H9 (cell line): ENCODE data around the gene CD2. TPM values are rescaled to one million over a fixed set of nuclear protein-coding genes. Genes with fewer than 3 reads are reported as not detected.

Experiments used
- DNase-seq: peaks from one replicate; pipeline ENCODE4 v3.0.0-alpha.2; 2017
- H2AFZ ChIP-seq: one replicate; pipeline ENCODE4 v1.6.1; 2013; ENCODE audit warnings: mild to moderate bottlenecking, low read length, control low read depth, moderate library complexity
- H2AK5ac ChIP-seq: 2 replicates; pipeline ENCODE4 v1.6.1; 2013; ENCODE audit warnings: low read length, control low read depth, mixed read lengths; ENCODE audit not compliant: insufficient read length
- H2BK120ac ChIP-seq: one replicate; pipeline ENCODE4 v1.6.1; 2013; ENCODE audit warnings: low read depth, mild to moderate bottlenecking, low read length, control low read depth, inconsistent platforms; ENCODE audit not compliant: poor library complexity, severe bottlenecking
- H2BK12ac ChIP-seq: 2 replicates; pipeline ENCODE4 v1.6.1; 2013; ENCODE audit warnings: low read length, control low read depth, mixed read lengths, low read depth; ENCODE audit not compliant: insufficient read length
- H2BK15ac ChIP-seq: 2 replicates; pipeline ENCODE4 v1.6.1; 2013; ENCODE audit warnings: low read depth, low read length, control low read depth
- H2BK20ac ChIP-seq: one replicate; pipeline ENCODE4 v1.6.1; 2013; ENCODE audit warnings: low read depth, mild to moderate bottlenecking, low read length, control low read depth, inconsistent platforms; ENCODE audit not compliant: poor library complexity, severe bottlenecking
- H2BK5ac ChIP-seq: 2 replicates; pipeline ENCODE4 v1.6.1; 2013; ENCODE audit warnings: low read length, control low read depth, mixed read lengths; ENCODE audit not compliant: insufficient read length
- H3K14ac ChIP-seq: 2 replicates; pipeline ENCODE4 v1.6.1; 2013; ENCODE audit warnings: low read length, control low read depth; ENCODE audit not compliant: insufficient read depth
- H3K18ac ChIP-seq: 2 replicates; pipeline ENCODE4 v1.6.1; 2013; ENCODE audit warnings: low read depth, mild to moderate bottlenecking, mixed read lengths, low read length, control low read depth; ENCODE audit not compliant: insufficient read length
- H3K23ac ChIP-seq: 2 replicates; pipeline ENCODE4 v1.6.1; 2013; ENCODE audit warnings: low read length, control low read depth, mixed read lengths, low read depth; ENCODE audit not compliant: insufficient read length
- H3K23me2 ChIP-seq: 2 replicates; pipeline ENCODE4 v1.6.1; 2013; ENCODE audit warnings: low read depth, mild to moderate bottlenecking, mixed read lengths, low read length, control low read depth; ENCODE audit not compliant: insufficient read length, poor library complexity, severe bottlenecking
- H3K27ac ChIP-seq: 2 replicates; pipeline ENCODE4 v1.5.1; 2013; ENCODE audit warnings: low read length, control low read depth, mixed read lengths, low read depth; ENCODE audit not compliant: insufficient read length
- H3K27me3 ChIP-seq: 2 replicates; pipeline ENCODE4 v1.6.1; 2013; ENCODE audit warnings: low read length, control low read depth, inconsistent platforms; ENCODE audit not compliant: insufficient read depth
- H3K4ac ChIP-seq: 2 replicates; pipeline ENCODE4 v1.6.1; 2013; ENCODE audit warnings: low read depth, mild to moderate bottlenecking, control low read depth, inconsistent platforms, low read length, moderate library complexity
- H3K4me1 ChIP-seq: 2 replicates; pipeline ENCODE4 v1.6.1; 2013; ENCODE audit warnings: low read length, control low read depth, inconsistent platforms; ENCODE audit not compliant: insufficient read depth
- H3K4me2 ChIP-seq: 2 replicates; pipeline ENCODE4 v1.6.1; 2013; ENCODE audit warnings: low read length, control low read depth, mixed read lengths; ENCODE audit not compliant: insufficient read length, insufficient read depth
- H3K56ac ChIP-seq: 2 replicates; pipeline ENCODE4 v1.6.1; 2013; ENCODE audit warnings: low read depth, mild to moderate bottlenecking, mixed read lengths, low read length, control low read depth; ENCODE audit not compliant: insufficient read length
- H3K79me1 ChIP-seq: 2 replicates; pipeline ENCODE4 v1.6.1; 2013; ENCODE audit warnings: low read depth, mild to moderate bottlenecking, moderate library complexity, low read length, control low read depth, inconsistent platforms; ENCODE audit not compliant: insufficient read depth, poor library complexity, severe bottlenecking
- H3K79me2 ChIP-seq: 2 replicates; pipeline ENCODE4 v1.6.1; 2013; ENCODE audit warnings: low read length, control low read depth, inconsistent platforms; ENCODE audit not compliant: insufficient read depth
- H3K9ac ChIP-seq: 2 replicates; pipeline ENCODE4 v1.6.1; 2013; ENCODE audit warnings: low read length, control low read depth, mixed read lengths; ENCODE audit not compliant: insufficient read length; ENCODE audit errors: extremely low read depth
- H3K9me3 ChIP-seq: one replicate; pipeline ENCODE4 v1.6.1; 2013; ENCODE audit warnings: low read depth, low read length, inconsistent platforms; ENCODE audit not compliant: control insufficient read depth
- H3T11ph ChIP-seq: one replicate; pipeline ENCODE4 v1.6.1; 2013; ENCODE audit warnings: mild to moderate bottlenecking, low read length, control low read depth, inconsistent platforms
- H4K20me1 ChIP-seq: one replicate; pipeline ENCODE4 v1.6.1; 2013; ENCODE audit not compliant: control insufficient read depth, insufficient read length, insufficient read depth
- H4K5ac ChIP-seq: 2 replicates; pipeline ENCODE4 v1.6.1; 2013; ENCODE audit warnings: low read depth, mild to moderate bottlenecking, mixed read lengths, low read length, control low read depth; ENCODE audit not compliant: insufficient read length
- H4K8ac ChIP-seq: replicated peaks from 2 replicates; pipeline ENCODE4 v1.6.1; 2013; ENCODE audit warnings: low read length, control low read depth, mixed read lengths, low read depth; ENCODE audit not compliant: insufficient read length
- H4K91ac ChIP-seq: 2 replicates; pipeline ENCODE4 v1.6.1; 2013; ENCODE audit warnings: low read depth, mild to moderate bottlenecking, moderate library complexity, mixed read lengths, low read length, control low read depth; ENCODE audit not compliant: insufficient read length
- H3K27ac Mint-ChIP-seq, 3 experiments: 2 replicates in 2 of 3; 3 replicates in 1 of 3; pipeline ENCODE4 v1.8.0; 2020 to 2021; ENCODE audit warnings: mixed read lengths in 3 of 3, mild to moderate bottlenecking in 1 of 3, moderate library complexity in 1 of 3
- H3K27me3 Mint-ChIP-seq: 2 replicates; pipeline ENCODE4 v1.8.0; 2021; ENCODE audit warnings: low read depth, mild to moderate bottlenecking, moderate library complexity, mixed read lengths
- H3K36me3 Mint-ChIP-seq, 3 experiments: 2 replicates in 2 of 3; 3 replicates in 1 of 3; pipeline ENCODE4 v1.8.0; 2020 to 2021; ENCODE audit warnings: low read depth in 3 of 3, mixed read lengths in 3 of 3; ENCODE audit not compliant: insufficient read depth in 1 of 3
- H3K4me1 Mint-ChIP-seq, 2 experiments: 2 replicates each; pipeline ENCODE4 v1.8.0; 2020; ENCODE audit warnings: mixed read lengths in 2 of 2
- H3K4me3 Mint-ChIP-seq, 2 experiments: 2 replicates in 1 of 2; 3 replicates in 1 of 2; pipeline ENCODE4 v1.8.0; 2020 to 2021; ENCODE audit warnings: mild to moderate bottlenecking in 2 of 2, mixed read lengths in 2 of 2, moderate library complexity in 1 of 2
- H3K9me3 Mint-ChIP-seq, 2 experiments: 2 replicates in 1 of 2; 3 replicates in 1 of 2; pipeline ENCODE4 v1.8.0; 2020; ENCODE audit warnings: mild to moderate bottlenecking in 2 of 2, mixed read lengths in 2 of 2, moderate library complexity in 1 of 2
- WGBS: extraction: QIAGEN DNeasy Blood & Tissue Kit; methylation state at CpG from one replicate; pipeline ENCODE4 v1.1.7; 2013; ENCODE audit warnings: missing lambda C conversion rate, low lambda C conversion rate, mixed read lengths; ENCODE audit not compliant: insufficient read length; ENCODE audit errors: extremely low coverage; 5-methylcytosine and 5-hydroxymethylcytosine counted together
- total RNA-seq: library from RNA; stranded (reverse); gene quantifications from 2 replicates; pipeline ENCODE4 v1.2.1, GENCODE V29; 2021
- TF ChIP-seq, protein P1 (sequence below): fragments of 200-600 bp; sonication (generic); conservative IDR thresholded peaks from 3 replicates; pipeline ENCODE4 v1.8.0; 2021; ENCODE audit warnings: antibody characterized with exemption, mild to moderate bottlenecking

The CD2 gene
- total RNA-seq, 1 experiment from 2014 or later: not detected

DNA sequence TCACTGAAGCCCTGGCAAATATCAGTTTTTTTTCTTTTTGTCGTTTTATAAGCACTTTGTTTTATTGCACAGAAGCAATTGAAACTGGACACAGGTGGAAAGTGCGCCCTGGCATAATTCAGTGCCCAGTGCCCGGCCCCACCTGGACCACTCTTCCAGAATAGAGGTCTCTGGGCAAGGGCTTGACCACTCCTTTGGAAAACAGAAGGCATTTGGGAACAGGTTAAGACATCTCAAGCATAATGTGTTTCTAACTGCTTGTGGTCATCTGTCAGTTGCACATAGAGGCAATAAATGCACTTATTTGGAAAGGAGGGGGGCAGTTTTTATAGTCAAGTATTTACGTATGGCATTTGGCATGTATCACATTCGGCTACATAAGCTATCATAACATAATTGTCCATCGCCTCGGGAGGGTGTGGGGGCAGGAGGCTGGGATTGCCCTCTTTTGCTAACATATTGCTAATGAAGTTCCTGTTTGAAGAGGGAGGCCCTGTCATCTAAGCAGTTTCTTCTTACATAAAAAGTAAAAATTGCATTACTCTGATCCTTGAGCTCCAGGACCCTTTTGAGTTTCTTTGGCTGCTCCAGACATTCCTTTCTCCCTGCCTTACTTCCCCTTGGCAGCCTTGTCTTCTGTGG lies 14.7 kb upstream of the CD2 start:
- Histone ChIP-seq H3K56ac (no peak overlapping the region), H3K9me3 (peaks cover 16% of the 10 kb centered on the region), H3K4me2 (no peak overlapping the region), H3K23me2 (no peaks in the 10 kb centered on the region), H3K9ac (no peak overlapping the region), H3K4ac (no peak overlapping the region), H4K20me1 (no peaks in the 10 kb centered on the region), H3K14ac (no peak overlapping the region), H3K27ac (no peak overlapping the region), H2BK120ac (no peak overlapping the region), H3K27me3 (no peaks in the 10 kb centered on the region), H4K8ac (no peak overlapping the region), H2AFZ (no peak overlapping the region), H3K79me2 (no peaks in the 10 kb centered on the region), H4K5ac (no peak overlapping the region), H2BK5ac (no peak overlapping the region), H3K4me1 (no peaks in the 10 kb centered on the region), H2BK15ac (no peak overlapping the region), H3K79me1 (no peaks in the 10 kb centered on the region), H2AK5ac (no peak overlapping the region), H2BK12ac (no peak overlapping the region), H4K91ac (no peak overlapping the region), H3T11ph (no peak overlapping the region), H3K18ac (no peak overlapping the region), H2BK20ac (no peak overlapping the region), H3K23ac (no peak overlapping the region)
- Mint-ChIP-seq H3K9me3 (peaks cover 22 to 27% of the 10 kb centered on the region in 2 experiments), H3K4me1 (no peaks in the 10 kb centered on the region; a peak in 1 of 4 replicates), H3K36me3 (peaks cover 15 to 22% (median 16%) of the 10 kb centered on the region in 3 experiments), H3K4me3 (no peak overlapping the region), H3K27me3 (peaks cover 8% of the 10 kb centered on the region), H3K27ac (no peak overlapping the region)
- no peak for DNase-seq
- no CpG with 5 or more reads among the region's 7 CpGs for WGBS
- TF ChIP-seq, protein P1, sequence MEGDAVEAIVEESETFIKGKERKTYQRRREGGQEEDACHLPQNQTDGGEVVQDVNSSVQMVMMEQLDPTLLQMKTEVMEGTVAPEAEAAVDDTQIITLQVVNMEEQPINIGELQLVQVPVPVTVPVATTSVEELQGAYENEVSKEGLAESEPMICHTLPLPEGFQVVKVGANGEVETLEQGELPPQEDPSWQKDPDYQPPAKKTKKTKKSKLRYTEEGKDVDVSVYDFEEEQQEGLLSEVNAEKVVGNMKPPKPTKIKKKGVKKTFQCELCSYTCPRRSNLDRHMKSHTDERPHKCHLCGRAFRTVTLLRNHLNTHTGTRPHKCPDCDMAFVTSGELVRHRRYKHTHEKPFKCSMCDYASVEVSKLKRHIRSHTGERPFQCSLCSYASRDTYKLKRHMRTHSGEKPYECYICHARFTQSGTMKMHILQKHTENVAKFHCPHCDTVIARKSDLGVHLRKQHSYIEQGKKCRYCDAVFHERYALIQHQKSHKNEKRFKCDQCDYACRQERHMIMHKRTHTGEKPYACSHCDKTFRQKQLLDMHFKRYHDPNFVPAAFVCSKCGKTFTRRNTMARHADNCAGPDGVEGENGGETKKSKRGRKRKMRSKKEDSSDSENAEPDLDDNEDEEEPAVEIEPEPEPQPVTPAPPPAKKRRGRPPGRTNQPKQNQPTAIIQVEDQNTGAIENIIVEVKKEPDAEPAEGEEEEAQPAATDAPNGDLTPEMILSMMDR: no peak
